Fibroblast of the conjunctiva (primary cell): ENCODE data around the gene USP47.

ENCODE experiments used
- DNase-seq: peaks from one replicate; pipeline ENCODE4 v3.0.0-alpha.2; 2010; ENCODE audit warnings: low read depth

USP47 gene

GRCh38 chr11:11981840-11982239, 140.1 kb downstream of the USP47 start:
- DNase-seq = no peak

GRCh38 chr11:11982461-11982860, 140.7 kb downstream of the USP47 start:
- no peak for DNase-seq

GRCh38 chr11:11982975-11983374, 141.2 kb downstream of the USP47 start:
- no peak for DNase-seq

- no peak for DNase-seq
These were observed 141.7 kb downstream of the USP47 start for GRCh38 chr11:11983427-11983826.

- no peak for DNase-seq
These were observed 142.8 kb downstream of the USP47 start for GRCh38 chr11:11984563-11984962.

- DNase-seq = no peak
These were observed 143.4 kb downstream of the USP47 start for GRCh38 chr11:11985016-11985715.

GRCh38 chr11:11985954-11986949, 144.5 kb downstream of the USP47 start:
- no peak for DNase-seq

DNA sequence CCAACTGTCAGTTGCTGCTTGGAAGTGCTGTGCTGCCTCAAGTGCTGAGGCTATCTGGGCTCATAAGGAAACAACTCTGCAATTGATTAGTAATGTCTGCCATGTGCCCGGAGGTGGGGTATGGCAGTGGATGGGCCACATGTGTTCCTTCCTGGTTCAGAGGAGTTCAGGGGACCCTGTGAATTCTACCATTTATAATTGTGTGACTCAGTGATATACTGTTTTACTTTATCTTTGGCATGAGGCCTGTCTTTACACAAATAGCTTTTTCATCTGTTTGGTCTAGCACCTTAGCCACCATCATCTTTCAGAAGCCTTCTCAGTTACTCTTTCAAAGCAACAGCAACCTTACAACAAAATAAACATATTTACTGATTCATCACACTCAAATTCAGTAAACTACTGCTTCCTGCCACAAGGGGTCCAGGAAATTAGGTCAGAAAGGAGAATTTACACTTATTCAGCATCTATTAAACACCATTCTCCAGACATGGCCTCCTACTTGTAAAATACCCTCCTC, 145.8 kb downstream of the USP47 start:
- no peak for DNase-seq

GRCh38 chr11:11988099-11988651, 146.4 kb downstream of the USP47 start:
- no peak for DNase-seq

GRCh38 chr11:11988681-11989261, 147.0 kb downstream of the USP47 start:
- DNase-seq = no peak

GRCh38 chr11:11989774-11990744, 148.3 kb downstream of the USP47 start:
- DNase-seq = no peak

- DNase-seq = no peak
These were observed 150.8 kb downstream of the USP47 start for GRCh38 chr11:11992257-11993212.

DNA sequence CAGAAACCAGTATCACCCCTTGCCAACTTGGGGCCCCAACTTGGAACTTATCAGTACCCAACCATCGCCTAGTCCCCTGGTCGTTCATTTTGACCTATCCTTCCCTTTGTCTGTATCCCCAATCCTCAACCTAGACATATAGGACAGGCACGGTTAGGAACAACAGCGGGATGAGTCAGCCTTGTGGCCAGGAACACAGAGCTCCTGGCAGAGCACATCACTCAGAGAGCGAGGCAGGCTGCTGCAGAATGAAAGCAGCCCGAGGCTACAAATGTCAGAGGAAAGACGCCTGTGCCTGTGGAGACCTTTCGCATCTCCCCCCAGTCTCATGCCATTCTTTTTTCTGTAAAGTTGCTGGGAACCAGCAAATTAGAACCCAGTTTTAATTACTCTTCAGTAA, 152.1 kb downstream of the USP47 start:
- peak; percentile 57 for DNase-seq

- DNase-seq = no peak
These were observed 153.8 kb downstream of the USP47 start for GRCh38 chr11:11995601-11996000.

GRCh38 chr11:11996321-11997048, 154.7 kb downstream of the USP47 start:
- DNase-seq = no peak

DNA sequence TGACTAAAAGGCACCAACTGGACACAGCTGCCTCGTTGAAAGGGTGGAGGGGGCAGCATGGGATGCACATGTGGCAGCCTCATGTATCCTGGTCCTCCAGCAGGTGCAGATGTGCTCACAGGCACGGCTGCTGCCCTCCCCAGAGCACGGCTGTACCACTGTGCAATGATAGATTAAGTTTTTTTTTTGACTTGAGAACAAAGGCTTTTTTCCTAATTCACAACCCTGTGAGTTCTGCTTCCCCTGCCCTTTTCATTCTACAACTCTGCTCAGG, 155.2 kb downstream of the USP47 start:
- DNase-seq = no peak

DNA sequence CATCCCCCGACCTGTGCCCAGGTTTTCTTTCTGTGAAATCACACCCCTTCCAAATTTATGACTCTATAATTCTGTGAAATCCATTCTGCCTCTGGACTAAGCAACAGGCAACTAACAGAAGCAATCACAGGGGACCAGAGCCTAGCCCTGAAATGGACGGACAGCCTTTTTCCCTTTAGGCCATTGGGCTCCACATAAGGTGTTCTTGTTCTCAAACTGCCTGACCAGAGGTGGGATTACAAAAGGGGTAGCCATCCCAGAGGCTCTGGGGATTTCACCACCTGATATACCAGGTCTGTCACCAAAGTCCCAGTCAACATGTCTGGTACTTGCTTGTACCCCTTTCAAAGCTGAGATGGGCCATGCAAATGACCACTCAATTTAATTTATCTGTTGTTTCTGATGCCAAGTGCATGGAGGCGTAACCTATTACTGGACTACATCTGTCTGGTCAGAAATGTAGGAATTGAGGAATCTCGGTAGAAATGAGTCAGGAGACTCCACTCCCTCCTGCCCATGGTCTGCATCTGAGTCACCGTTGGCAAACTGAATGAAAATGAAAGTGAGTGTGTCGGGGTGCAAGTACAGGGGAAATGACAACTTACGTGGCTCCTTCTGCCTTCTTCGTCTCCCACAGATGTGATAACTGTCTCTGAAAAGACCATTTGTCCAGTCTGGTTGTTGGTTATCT, 156.5 kb downstream of the USP47 start:
- peak; percentile 75 for DNase-seq

DNA sequence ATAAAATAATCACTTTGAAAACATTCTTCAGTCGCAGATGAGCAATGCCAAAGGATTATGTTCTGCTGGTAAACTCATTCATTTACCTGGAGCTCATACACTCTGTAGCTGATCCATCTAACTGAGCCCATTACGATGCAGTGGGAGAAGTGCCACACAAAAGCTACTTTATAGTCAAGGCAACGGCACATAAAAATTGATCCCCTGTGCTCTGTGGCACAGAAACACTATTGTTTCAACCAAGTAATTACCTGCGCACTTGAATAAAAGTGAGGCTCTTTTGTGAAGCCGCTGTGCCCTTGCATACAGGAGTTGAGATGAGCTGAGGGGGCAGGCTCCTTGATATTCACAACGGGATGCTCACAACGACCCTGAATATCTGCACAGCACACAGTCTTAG, 159.4 kb downstream of the USP47 start:
- no peak for DNase-seq

- no peak for DNase-seq
These were observed 161.6 kb downstream of the USP47 start for GRCh38 chr11:12003336-12003735.
